ENCODE data around the gene CTTNBP2NL. TPM values are rescaled to one million over a fixed set of nuclear protein-coding genes. Genes with fewer than 3 reads are reported as not detected.
A peak's percentile ranks its signal among the peaks of the same experiment; 100 is the strongest.
"Not testable (repeated sequence)": the region's sequence is repeated elsewhere in the genome, so short reads cannot be mapped to it uniquely, and the experiment has no call there.

CTTNBP2NL gene
- total and polyA plus RNA-seq, 2 of the 4 experiments (the other 2 are of a cell fraction), result 12.4 to 22.0 TPM

GRCh38 chr1:112487686-112488085 lies 91.7 kb downstream of the CTTNBP2NL start:
- H4K5ac ChIP-seq (ENCODE audit: low read depth, low read length); H3K9me1 ChIP-seq (ENCODE audit: insufficient read depth, low read length); H2AK9ac ChIP-seq (replicated peaks; ENCODE audit: low read depth, low read length, poor library complexity); H4K91ac ChIP-seq (ENCODE audit: insufficient read depth, low read depth, low read length); H3K4me3 ChIP-seq (ENCODE audit: insufficient read depth, low read depth, low read length); dilution Hi-C loops (cut with HindIII; ENCODE audit: low sequenced_read_pairs, unreplicated experiment); H3K4me1 ChIP-seq (ENCODE audit: control insufficient read depth, insufficient read depth, low read length); H3K36me3 ChIP-seq (ENCODE audit: control insufficient read depth, insufficient read depth, low read length); H3K4me2 ChIP-seq (ENCODE audit: low read depth, low read length); H2BK5ac ChIP-seq (ENCODE audit: low read depth, low read length, poor library complexity, severe bottlenecking); H3K4ac ChIP-seq (ENCODE audit: low read depth, low read length); H3K14ac ChIP-seq (replicated peaks; ENCODE audit: low read depth, low read length); H2AFZ ChIP-seq (replicated peaks; ENCODE audit: low read length, poor library complexity); H3K27me3 ChIP-seq (ENCODE audit: control insufficient read depth, insufficient read depth, low read length); H4K20me1 ChIP-seq (ENCODE audit: insufficient read depth, low read length); H4K8ac ChIP-seq (ENCODE audit: low read depth in 2 of 2, low read length in 2 of 2); H3K18ac ChIP-seq (ENCODE audit: low read depth, low read length); in situ Hi-C loops (cut with MboI; ENCODE audit: low sequenced_read_pairs); H2BK20ac ChIP-seq (ENCODE audit: low read depth, low read length); ATAC-seq (ENCODE audit: low read depth); BruUV-seq (replicated peaks); H3K79me1 ChIP-seq (ENCODE audit: low read depth in 1 of 2, low read length in 2 of 2); H3K9ac ChIP-seq (ENCODE audit: low read depth, low read length); H2BK120ac ChIP-seq (ENCODE audit: low read depth, low read length); H3K27ac ChIP-seq (ENCODE audit: insufficient read depth, low read length); intact Hi-C loops (cut with micrococcal nuclease); H2BK15ac ChIP-seq (ENCODE audit: low read depth, low read length); H3K9me3 ChIP-seq (ENCODE audit: control insufficient read depth, insufficient read depth, low read length); H2AK5ac ChIP-seq (ENCODE audit: low read depth, low read length); DNase-seq; H3K56ac ChIP-seq (ENCODE audit: extremely low read depth, insufficient read depth, low read length); H3K23ac ChIP-seq (ENCODE audit: low read depth, low read length): not testable (repeated sequence)
- no CpG with 5 or more reads among the region's 6 CpGs for WGBS, 2 experiments (ENCODE audit: extremely low coverage in 2 of 2, insufficient read length in 1 of 2)
- CTCF ChIA-PET, result interaction anchor here (1.1 kb wide), 1 partner anchor 12 kb away, joined by 3 read pairs; no protein-coding TSS in a partner anchor
- TF ChIP-seq CEBPB (IDR thresholded peaks at IDR 0.05; ENCODE audit: low read depth, low read length), result peak; percentile 72
- POLR2A ChIA-PET (ENCODE audit: unreplicated experiment), result interaction anchor here (0.6 kb wide), 2 partner anchors 56 to 217 kb away, joined by 4 read pairs; no protein-coding TSS in a partner anchor
